Loucy (cell line): ENCODE measurements around the gene MEF2B.

Experiments
- EZH2phosphoT487 ChIP-seq: fragments of 200-600 bp; IDR thresholded peaks from 2 replicates; pipeline ENCODE4 v1.6.1; 2018; ENCODE audit warnings: antibody characterized with exemption, mild to moderate bottlenecking, moderate library complexity, borderline replicate concordance
- TF ChIP-seq, protein P1 (sequence below): fragments of 200-600 bp; sonication (generic); conservative IDR thresholded peaks from 2 replicates; pipeline ENCODE4 v1.5.1; 2014; ENCODE audit warnings: mild to moderate bottlenecking, antibody characterized with exemption, low read length

DNA sequence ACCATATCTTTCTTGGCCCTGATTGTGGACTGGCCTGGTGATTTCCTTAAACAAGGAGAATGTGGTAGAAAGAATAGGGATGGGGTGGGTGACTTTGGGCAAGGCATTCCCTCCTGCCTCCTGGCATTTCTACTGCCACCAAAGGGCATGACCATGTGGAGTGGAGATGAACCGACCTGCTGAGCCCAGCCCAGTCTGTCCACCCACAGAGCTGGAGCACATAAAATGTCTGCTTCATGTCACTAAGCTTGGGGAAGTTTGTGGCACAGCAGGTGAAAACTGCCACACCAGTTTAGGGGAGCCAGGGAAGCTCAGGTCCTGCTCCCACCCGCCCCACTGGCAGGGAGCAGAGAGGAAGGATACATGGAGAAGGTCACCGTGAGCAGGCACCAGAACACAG, 38.1 kb downstream of the MEF2B start:
- TF ChIP-seq, protein P1, sequence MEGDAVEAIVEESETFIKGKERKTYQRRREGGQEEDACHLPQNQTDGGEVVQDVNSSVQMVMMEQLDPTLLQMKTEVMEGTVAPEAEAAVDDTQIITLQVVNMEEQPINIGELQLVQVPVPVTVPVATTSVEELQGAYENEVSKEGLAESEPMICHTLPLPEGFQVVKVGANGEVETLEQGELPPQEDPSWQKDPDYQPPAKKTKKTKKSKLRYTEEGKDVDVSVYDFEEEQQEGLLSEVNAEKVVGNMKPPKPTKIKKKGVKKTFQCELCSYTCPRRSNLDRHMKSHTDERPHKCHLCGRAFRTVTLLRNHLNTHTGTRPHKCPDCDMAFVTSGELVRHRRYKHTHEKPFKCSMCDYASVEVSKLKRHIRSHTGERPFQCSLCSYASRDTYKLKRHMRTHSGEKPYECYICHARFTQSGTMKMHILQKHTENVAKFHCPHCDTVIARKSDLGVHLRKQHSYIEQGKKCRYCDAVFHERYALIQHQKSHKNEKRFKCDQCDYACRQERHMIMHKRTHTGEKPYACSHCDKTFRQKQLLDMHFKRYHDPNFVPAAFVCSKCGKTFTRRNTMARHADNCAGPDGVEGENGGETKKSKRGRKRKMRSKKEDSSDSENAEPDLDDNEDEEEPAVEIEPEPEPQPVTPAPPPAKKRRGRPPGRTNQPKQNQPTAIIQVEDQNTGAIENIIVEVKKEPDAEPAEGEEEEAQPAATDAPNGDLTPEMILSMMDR, result no peak
- TF ChIP-seq EZH2phosphoT487, result no peak
